Measurements from ENCODE around the gene SMIM3. TPM values are rescaled to one million over a fixed set of nuclear protein-coding genes. Genes with fewer than 3 reads are reported as not detected.

Gene SMIM3
- total RNA-seq, 3 donors from 2014 or later (not counting 1 experiment from before 2014, with no cell fraction given): 7.0 to 9.4 (median 8.9) TPM

- no peak overlapping the region for H3K27ac ChIP-seq (ENCODE audit: low read length)
- Mint-ChIP-seq H3K4me3 (peak overlapping the region; percentile 6), H3K27ac (peak overlapping the region; percentile 64 to 93), H3K4me1 (peaks cover 62 to 67% of the 10 kb centered on the region in 2 donors), H3K9me3 (no peaks in the 10 kb centered on the region), H3K27me3 (ENCODE audit: low read depth in 2 of 2) (peaks cover 0 to 1% of the 10 kb centered on the region in 2 donors), H3K36me3 (no peaks in the 10 kb centered on the region)
- intact Hi-C loops (cut with micrococcal nuclease): loop anchor here (5.0 to 10.0 kb wide), 2 partner anchors 66 to 314 kb away; partner anchors contain the start of gene IRGM
- H3K4me3 ChIP-seq (ENCODE audit: low read length): no peak overlapping the region
- no peak for TF ChIP-seq CTCF (IDR thresholded peaks at IDR 0.05)
- H3K9me3 ChIP-seq (ENCODE audit: control insufficient read depth, insufficient read depth, low read length): no peaks in the 10 kb centered on the region
- DNase-seq: no peak
- peaks cover 49% of the 10 kb centered on the region for H3K4me1 ChIP-seq (ENCODE audit: control insufficient read depth, insufficient read depth, low read length)
- no peaks in the 10 kb centered on the region for H3K27me3 ChIP-seq (ENCODE audit: control insufficient read depth, insufficient read depth, low read length)
- WGBS (ENCODE audit: insufficient coverage): 77% methylated on average over 5 of the region's 5 CpGs
- no peak for ATAC-seq
- H3K36me3 ChIP-seq (ENCODE audit: control insufficient read depth, insufficient read depth, low read length): no peaks in the 10 kb centered on the region
These were observed 2.3 kb downstream of the SMIM3 start for GRCh38 chr5:150780816-150781221.

DNA sequence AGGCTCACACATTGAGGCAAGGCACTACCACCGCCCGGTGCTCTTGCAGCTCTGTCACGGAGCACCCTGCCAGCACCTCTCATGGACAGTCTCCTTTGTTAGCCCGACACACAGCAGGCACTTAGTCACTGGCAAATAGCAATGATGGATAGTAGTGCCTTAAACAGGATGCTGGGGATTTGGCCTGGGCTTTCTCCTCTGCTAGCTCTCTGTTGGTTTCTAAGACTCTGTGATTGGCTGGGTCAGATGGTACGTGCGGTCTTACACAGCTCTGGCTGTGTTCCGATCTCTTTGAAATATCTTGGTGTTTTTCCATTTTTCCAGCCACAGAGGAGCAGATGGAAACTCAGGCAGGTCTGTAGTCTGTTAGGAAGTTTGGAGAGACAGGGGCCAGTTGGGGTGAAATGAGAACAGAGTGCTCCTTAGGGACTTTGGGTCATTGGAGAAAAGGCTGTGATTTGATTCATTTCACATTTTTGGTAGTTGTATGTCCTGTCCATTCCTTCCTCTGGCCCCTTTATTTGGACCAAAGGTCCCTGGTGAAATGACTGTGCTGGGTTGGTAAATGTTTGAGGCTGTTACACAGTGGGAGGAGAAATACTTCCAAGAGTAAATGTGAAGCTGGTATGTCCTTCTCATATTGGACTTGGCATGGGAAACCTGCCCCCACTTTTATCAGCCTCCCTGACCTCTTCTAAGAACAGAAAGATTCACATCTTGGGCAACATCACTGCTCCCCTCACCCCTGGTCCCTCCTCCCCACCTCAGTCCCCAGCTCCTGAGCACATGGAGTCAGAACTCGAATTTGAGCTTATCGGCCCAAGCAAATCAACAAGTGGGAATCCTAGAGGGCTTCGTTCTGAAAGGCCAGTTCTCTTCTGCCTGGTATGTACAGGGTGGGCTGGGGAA, 3.4 kb downstream of the SMIM3 start:
- no peaks in the 10 kb centered on the region for H3K27me3 ChIP-seq (ENCODE audit: control insufficient read depth, insufficient read depth, low read length)
- H3K27ac ChIP-seq (ENCODE audit: low read length): no peak overlapping the region
- intact Hi-C loops (cut with micrococcal nuclease): loop anchor here (5.0 to 10.0 kb wide), 2 partner anchors 65 to 313 kb away; partner anchors contain the start of gene IRGM
- DNase-seq (no peak), ATAC-seq (no peak)
- peak overlapping the region; percentile 3 for H3K4me3 Mint-ChIP-seq
- no peaks in the 10 kb centered on the region for H3K27me3 Mint-ChIP-seq (ENCODE audit: low read depth in 2 of 2)
- H3K9me3 ChIP-seq (ENCODE audit: control insufficient read depth, insufficient read depth, low read length): no peaks in the 10 kb centered on the region
- no peaks in the 10 kb centered on the region for H3K9me3 Mint-ChIP-seq
- no peaks in the 10 kb centered on the region for H3K36me3 Mint-ChIP-seq
- peaks cover 62 to 69% of the 10 kb centered on the region in 2 donors for H3K4me1 Mint-ChIP-seq
- peak overlapping the region; percentile 85 to 93 for H3K27ac Mint-ChIP-seq
- H3K4me1 ChIP-seq (ENCODE audit: control insufficient read depth, insufficient read depth, low read length): peaks cover 49% of the 10 kb centered on the region
- no peaks in the 10 kb centered on the region for H3K36me3 ChIP-seq (ENCODE audit: control insufficient read depth, insufficient read depth, low read length)
- TF ChIP-seq CTCF (IDR thresholded peaks at IDR 0.05): no peak
- WGBS (ENCODE audit: insufficient coverage): 90% methylated on average over 10 of the region's 10 CpGs
- H3K4me3 ChIP-seq (ENCODE audit: low read length): no peak overlapping the region

GRCh38 chr5:150782850-150783249, 4.3 kb downstream of the SMIM3 start:
- no peak for ATAC-seq
- H3K27ac Mint-ChIP-seq: peak overlapping the region; percentile 85 to 93

More at GRCh38 chr5:150782850-150783249, 4.3 kb downstream of the SMIM3 start:
- DNase-seq: no peak
- H3K27me3 Mint-ChIP-seq (ENCODE audit: low read depth in 2 of 2): no peaks in the 10 kb centered on the region
- H3K27me3 ChIP-seq (ENCODE audit: control insufficient read depth, insufficient read depth, low read length): no peaks in the 10 kb centered on the region
- TF ChIP-seq CTCF (IDR thresholded peaks at IDR 0.05): no peak
- no peak overlapping the region for H3K4me3 ChIP-seq (ENCODE audit: low read length)
- peak overlapping the region; percentile 76 for H3K27ac ChIP-seq (ENCODE audit: low read length)
- no peaks in the 10 kb centered on the region for H3K9me3 Mint-ChIP-seq
- intact Hi-C loops (cut with micrococcal nuclease): loop anchor here (1.0 to 10.0 kb wide), 4 partner anchors 25 to 312 kb away; partner anchors contain the start of genes IRGM and RBM22
- peak overlapping the region; percentile 83 for H3K4me3 Mint-ChIP-seq
- no peaks in the 10 kb centered on the region for H3K36me3 Mint-ChIP-seq
- H3K36me3 ChIP-seq (ENCODE audit: control insufficient read depth, insufficient read depth, low read length): no peaks in the 10 kb centered on the region
- H3K4me1 Mint-ChIP-seq: peaks cover 59 to 70% of the 10 kb centered on the region in 2 donors
- no peaks in the 10 kb centered on the region for H3K9me3 ChIP-seq (ENCODE audit: control insufficient read depth, insufficient read depth, low read length)
- H3K4me1 ChIP-seq (ENCODE audit: control insufficient read depth, insufficient read depth, low read length): peaks cover 47% of the 10 kb centered on the region
- 65% methylated on average over 3 of the region's 3 CpGs for WGBS (ENCODE audit: insufficient coverage)

All from natural killer cell (primary cell).